Vagina (tissue), 2 donors: ENCODE measurements around the gene ORAI2.

Experiments used
- POLR2A ChIP-seq, 2 donors: fragments of 450-650 bp; IDR thresholded peaks; one replicate each; pipeline ENCODE4 v1.6.1; 2017; ENCODE audit warnings: antibody characterized with exemption in 2 of 2, mild to moderate bottlenecking in 2 of 2, moderate library complexity in 2 of 2
- POLR2AphosphoS5 ChIP-seq, 2 donors: sonication (generic); formaldehyde crosslinking; IDR thresholded peaks; one replicate each; pipeline ENCODE4 v1.9.0; 2017; ENCODE audit warnings: antibody characterized with exemption in 2 of 2, mild to moderate bottlenecking in 2 of 2, low read depth in 1 of 2; ENCODE audit not compliant: insufficient read depth in 1 of 2
- TF ChIP-seq, protein P1 (sequence below), 3 experiments: fragments of 450-650 bp in 2 of 3; fragments of 200-600 bp in 1 of 3; sonication (generic) in 1 of 3; IDR thresholded peaks; one replicate each; pipeline ENCODE4 v1.5.1; 2017 to 2019; ENCODE audit warnings: antibody characterized with exemption in 3 of 3, mild to moderate bottlenecking in 2 of 3, moderate library complexity in 2 of 3

DNA sequence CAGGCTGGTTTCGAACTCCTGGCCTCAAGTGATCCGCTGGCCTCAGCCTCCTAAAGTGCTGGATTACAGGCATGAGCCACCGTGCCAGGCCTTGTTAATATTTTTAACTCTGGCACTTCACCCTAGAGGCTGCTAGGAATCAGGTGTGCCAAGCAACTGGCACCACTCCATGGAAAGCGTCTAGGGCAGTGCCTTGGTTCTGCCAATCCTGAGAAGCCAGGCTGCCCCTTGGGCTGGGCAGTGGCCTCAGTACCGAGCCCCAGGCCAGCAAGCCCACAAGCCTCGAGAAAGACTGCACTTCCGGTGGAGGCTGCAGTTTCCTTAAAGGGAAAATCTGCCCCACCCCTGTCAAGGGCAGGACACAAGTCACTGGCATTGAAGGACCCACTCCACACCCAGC, 19.9 kb downstream of the ORAI2 start:
- TF ChIP-seq POLR2A (IDR thresholded peaks at IDR 0.05) (no peak), POLR2AphosphoS5 (IDR thresholded peaks at IDR 0.05; ENCODE audit: insufficient read depth in 1 of 2, low read depth in 1 of 2) (no peak)
- TF ChIP-seq, protein P1, sequence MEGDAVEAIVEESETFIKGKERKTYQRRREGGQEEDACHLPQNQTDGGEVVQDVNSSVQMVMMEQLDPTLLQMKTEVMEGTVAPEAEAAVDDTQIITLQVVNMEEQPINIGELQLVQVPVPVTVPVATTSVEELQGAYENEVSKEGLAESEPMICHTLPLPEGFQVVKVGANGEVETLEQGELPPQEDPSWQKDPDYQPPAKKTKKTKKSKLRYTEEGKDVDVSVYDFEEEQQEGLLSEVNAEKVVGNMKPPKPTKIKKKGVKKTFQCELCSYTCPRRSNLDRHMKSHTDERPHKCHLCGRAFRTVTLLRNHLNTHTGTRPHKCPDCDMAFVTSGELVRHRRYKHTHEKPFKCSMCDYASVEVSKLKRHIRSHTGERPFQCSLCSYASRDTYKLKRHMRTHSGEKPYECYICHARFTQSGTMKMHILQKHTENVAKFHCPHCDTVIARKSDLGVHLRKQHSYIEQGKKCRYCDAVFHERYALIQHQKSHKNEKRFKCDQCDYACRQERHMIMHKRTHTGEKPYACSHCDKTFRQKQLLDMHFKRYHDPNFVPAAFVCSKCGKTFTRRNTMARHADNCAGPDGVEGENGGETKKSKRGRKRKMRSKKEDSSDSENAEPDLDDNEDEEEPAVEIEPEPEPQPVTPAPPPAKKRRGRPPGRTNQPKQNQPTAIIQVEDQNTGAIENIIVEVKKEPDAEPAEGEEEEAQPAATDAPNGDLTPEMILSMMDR (IDR thresholded peaks at IDR 0.05): no peak
